Neural cell (in vitro differentiated cells): ENCODE data around the gene EFCAB12.

Source experiments
- EP300 ChIP-seq: fragments of 450-650 bp; conservative IDR thresholded peaks from 2 replicates; pipeline ENCODE4 v1.6.1; 2014; ENCODE audit warnings: antibody characterized with exemption, mild to moderate bottlenecking, moderate library complexity; ENCODE audit not compliant: poor library complexity, severe bottlenecking
- EZH2 ChIP-seq: fragments of 200-600, 300-800 bp; shearing (Covaris generic), sonication (generic); IDR thresholded peaks from 2 replicates; pipeline ENCODE4 v1.6.1; 2014; ENCODE audit warnings: antibody characterized with exemption, low read length, borderline replicate concordance, mild to moderate bottlenecking; ENCODE audit not compliant: insufficient read depth, poor library complexity, severe bottlenecking
- POLR2AphosphoS5 ChIP-seq: IDR thresholded peaks from 2 replicates; pipeline ENCODE4 v1.6.1; 2012
- RAD21 ChIP-seq: fragments of 450-650 bp; conservative IDR thresholded peaks from 2 replicates; pipeline ENCODE4 v1.6.1; 2014; ENCODE audit warnings: antibody characterized with exemption, mild to moderate bottlenecking, moderate library complexity
- TF ChIP-seq, protein P1 (sequence below): fragments of 450-650 bp; IDR thresholded peaks from 2 replicates; pipeline ENCODE4 v1.5.1; 2014; ENCODE audit warnings: antibody characterized with exemption, mild to moderate bottlenecking, moderate library complexity; ENCODE audit not compliant: poor library complexity, severe bottlenecking
- TF ChIP-seq, protein P2 (sequence below): IDR thresholded peaks from 2 replicates; pipeline ENCODE4 v1.6.1; 2012; ENCODE audit warnings: borderline replicate concordance

GRCh38 chr3:129446926-129447325 lies 18.5 kb upstream of the EFCAB12 start:
- TF ChIP-seq, protein P1, sequence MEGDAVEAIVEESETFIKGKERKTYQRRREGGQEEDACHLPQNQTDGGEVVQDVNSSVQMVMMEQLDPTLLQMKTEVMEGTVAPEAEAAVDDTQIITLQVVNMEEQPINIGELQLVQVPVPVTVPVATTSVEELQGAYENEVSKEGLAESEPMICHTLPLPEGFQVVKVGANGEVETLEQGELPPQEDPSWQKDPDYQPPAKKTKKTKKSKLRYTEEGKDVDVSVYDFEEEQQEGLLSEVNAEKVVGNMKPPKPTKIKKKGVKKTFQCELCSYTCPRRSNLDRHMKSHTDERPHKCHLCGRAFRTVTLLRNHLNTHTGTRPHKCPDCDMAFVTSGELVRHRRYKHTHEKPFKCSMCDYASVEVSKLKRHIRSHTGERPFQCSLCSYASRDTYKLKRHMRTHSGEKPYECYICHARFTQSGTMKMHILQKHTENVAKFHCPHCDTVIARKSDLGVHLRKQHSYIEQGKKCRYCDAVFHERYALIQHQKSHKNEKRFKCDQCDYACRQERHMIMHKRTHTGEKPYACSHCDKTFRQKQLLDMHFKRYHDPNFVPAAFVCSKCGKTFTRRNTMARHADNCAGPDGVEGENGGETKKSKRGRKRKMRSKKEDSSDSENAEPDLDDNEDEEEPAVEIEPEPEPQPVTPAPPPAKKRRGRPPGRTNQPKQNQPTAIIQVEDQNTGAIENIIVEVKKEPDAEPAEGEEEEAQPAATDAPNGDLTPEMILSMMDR: no peak
- TF ChIP-seq, protein P2, sequence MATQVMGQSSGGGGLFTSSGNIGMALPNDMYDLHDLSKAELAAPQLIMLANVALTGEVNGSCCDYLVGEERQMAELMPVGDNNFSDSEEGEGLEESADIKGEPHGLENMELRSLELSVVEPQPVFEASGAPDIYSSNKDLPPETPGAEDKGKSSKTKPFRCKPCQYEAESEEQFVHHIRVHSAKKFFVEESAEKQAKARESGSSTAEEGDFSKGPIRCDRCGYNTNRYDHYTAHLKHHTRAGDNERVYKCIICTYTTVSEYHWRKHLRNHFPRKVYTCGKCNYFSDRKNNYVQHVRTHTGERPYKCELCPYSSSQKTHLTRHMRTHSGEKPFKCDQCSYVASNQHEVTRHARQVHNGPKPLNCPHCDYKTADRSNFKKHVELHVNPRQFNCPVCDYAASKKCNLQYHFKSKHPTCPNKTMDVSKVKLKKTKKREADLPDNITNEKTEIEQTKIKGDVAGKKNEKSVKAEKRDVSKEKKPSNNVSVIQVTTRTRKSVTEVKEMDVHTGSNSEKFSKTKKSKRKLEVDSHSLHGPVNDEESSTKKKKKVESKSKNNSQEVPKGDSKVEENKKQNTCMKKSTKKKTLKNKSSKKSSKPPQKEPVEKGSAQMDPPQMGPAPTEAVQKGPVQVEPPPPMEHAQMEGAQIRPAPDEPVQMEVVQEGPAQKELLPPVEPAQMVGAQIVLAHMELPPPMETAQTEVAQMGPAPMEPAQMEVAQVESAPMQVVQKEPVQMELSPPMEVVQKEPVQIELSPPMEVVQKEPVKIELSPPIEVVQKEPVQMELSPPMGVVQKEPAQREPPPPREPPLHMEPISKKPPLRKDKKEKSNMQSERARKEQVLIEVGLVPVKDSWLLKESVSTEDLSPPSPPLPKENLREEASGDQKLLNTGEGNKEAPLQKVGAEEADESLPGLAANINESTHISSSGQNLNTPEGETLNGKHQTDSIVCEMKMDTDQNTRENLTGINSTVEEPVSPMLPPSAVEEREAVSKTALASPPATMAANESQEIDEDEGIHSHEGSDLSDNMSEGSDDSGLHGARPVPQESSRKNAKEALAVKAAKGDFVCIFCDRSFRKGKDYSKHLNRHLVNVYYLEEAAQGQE: no peak
- no peak for TF ChIP-seq POLR2AphosphoS5
- TF ChIP-seq EZH2: no peak
- TF ChIP-seq RAD21: no peak
- TF ChIP-seq EP300: no peak
